ENCODE data around the gene SORCS2.

Gene SORCS2

DNA sequence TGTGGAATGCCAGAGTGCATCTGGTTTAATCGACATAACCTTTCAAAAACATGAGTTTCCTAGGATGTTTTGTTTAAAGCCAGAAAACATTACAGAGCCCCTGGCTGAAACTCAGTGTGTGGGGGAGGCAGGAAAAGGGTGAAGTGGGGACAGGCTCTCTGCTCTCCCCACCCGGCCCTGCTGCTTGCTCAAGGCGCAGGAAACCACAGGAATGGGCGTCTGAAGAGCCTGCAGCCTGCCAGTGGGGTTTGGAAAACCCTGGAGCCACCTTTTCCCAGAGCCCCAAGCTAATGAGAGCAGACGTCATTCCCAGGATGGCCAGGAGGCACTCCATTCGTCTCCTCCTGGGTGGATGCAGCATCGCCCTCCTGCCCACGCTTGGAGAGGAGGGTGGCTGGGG is 506.7 kb downstream of the SORCS2 start:
- Histone ChIP-seq H3K79me2 (ENCODE audit: low read length) (no peaks in the 10 kb centered on the region), H3K36me3 (replicated peaks; ENCODE audit: low read depth, low read length) (no peaks in the 10 kb centered on the region), H3K4me2 (ENCODE audit: low read length) (no peak overlapping the region), H3K27ac (ENCODE audit: low read length) (no peak overlapping the region), H3K9me3 (ENCODE audit: insufficient read depth, low read length) (no peaks in the 10 kb centered on the region), H3K4me3 (ENCODE audit: low read length) (no peak overlapping the region), H3K9ac (ENCODE audit: low read length) (no peak overlapping the region), H3K27me3 (ENCODE audit: low read depth, low read length) (no peaks in the 10 kb centered on the region), H4K20me1 (ENCODE audit: insufficient read depth, low read length) (no peaks in the 10 kb centered on the region), H2AFZ (ENCODE audit: low read depth, low read length) (no peak overlapping the region), H3K4me1 (ENCODE audit: low read length) (no peaks in the 10 kb centered on the region)
- TF ChIP-seq, protein P1, sequence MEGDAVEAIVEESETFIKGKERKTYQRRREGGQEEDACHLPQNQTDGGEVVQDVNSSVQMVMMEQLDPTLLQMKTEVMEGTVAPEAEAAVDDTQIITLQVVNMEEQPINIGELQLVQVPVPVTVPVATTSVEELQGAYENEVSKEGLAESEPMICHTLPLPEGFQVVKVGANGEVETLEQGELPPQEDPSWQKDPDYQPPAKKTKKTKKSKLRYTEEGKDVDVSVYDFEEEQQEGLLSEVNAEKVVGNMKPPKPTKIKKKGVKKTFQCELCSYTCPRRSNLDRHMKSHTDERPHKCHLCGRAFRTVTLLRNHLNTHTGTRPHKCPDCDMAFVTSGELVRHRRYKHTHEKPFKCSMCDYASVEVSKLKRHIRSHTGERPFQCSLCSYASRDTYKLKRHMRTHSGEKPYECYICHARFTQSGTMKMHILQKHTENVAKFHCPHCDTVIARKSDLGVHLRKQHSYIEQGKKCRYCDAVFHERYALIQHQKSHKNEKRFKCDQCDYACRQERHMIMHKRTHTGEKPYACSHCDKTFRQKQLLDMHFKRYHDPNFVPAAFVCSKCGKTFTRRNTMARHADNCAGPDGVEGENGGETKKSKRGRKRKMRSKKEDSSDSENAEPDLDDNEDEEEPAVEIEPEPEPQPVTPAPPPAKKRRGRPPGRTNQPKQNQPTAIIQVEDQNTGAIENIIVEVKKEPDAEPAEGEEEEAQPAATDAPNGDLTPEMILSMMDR (IDR thresholded peaks at IDR 0.05; ENCODE audit: low read depth, low read length) = no peak
- no peak for TF ChIP-seq EZH2phosphoT487 (IDR thresholded peaks at IDR 0.05; ENCODE audit: low read depth)

GRCh38 chr4:7699825-7700224 is 507.5 kb downstream of the SORCS2 start:
- Histone ChIP-seq H3K79me2 (ENCODE audit: low read length) (no peaks in the 10 kb centered on the region), H3K9ac (ENCODE audit: low read length) (no peak overlapping the region), H2AFZ (ENCODE audit: low read depth, low read length) (no peak overlapping the region), H3K27ac (ENCODE audit: low read length) (no peak overlapping the region), H3K27me3 (ENCODE audit: low read depth, low read length) (no peaks in the 10 kb centered on the region), H3K36me3 (replicated peaks; ENCODE audit: low read depth, low read length) (no peaks in the 10 kb centered on the region), H4K20me1 (ENCODE audit: insufficient read depth, low read length) (no peaks in the 10 kb centered on the region), H3K9me3 (ENCODE audit: insufficient read depth, low read length) (no peaks in the 10 kb centered on the region), H3K4me3 (ENCODE audit: low read length) (no peak overlapping the region), H3K4me2 (ENCODE audit: low read length) (no peak overlapping the region), H3K4me1 (ENCODE audit: low read length) (no peaks in the 10 kb centered on the region)
- TF ChIP-seq, protein P1 (IDR thresholded peaks at IDR 0.05; ENCODE audit: low read depth, low read length) = no peak
- no peak for TF ChIP-seq EZH2phosphoT487 (IDR thresholded peaks at IDR 0.05; ENCODE audit: low read depth)

GRCh38 chr4:7700665-7701064 is 508.3 kb downstream of the SORCS2 start:
- H3K79me2 ChIP-seq (ENCODE audit: low read length) = no peaks in the 10 kb centered on the region
- no peaks in the 10 kb centered on the region for H3K9me3 ChIP-seq (ENCODE audit: insufficient read depth, low read length)
- TF ChIP-seq EZH2phosphoT487 (IDR thresholded peaks at IDR 0.05; ENCODE audit: low read depth) = no peak
- no peaks in the 10 kb centered on the region for H4K20me1 ChIP-seq (ENCODE audit: insufficient read depth, low read length)
- no peak overlapping the region for H3K9ac ChIP-seq (ENCODE audit: low read length)
- no peak overlapping the region for H2AFZ ChIP-seq (ENCODE audit: low read depth, low read length)
- no peak overlapping the region for H3K4me2 ChIP-seq (ENCODE audit: low read length)
- H3K4me3 ChIP-seq (ENCODE audit: low read length) = no peak overlapping the region
- no peaks in the 10 kb centered on the region for H3K4me1 ChIP-seq (ENCODE audit: low read length)
- H3K27me3 ChIP-seq (ENCODE audit: low read depth, low read length) = no peaks in the 10 kb centered on the region
- no peak overlapping the region for H3K27ac ChIP-seq (ENCODE audit: low read length)
- H3K36me3 ChIP-seq (replicated peaks; ENCODE audit: low read depth, low read length) = no peaks in the 10 kb centered on the region

DNA sequence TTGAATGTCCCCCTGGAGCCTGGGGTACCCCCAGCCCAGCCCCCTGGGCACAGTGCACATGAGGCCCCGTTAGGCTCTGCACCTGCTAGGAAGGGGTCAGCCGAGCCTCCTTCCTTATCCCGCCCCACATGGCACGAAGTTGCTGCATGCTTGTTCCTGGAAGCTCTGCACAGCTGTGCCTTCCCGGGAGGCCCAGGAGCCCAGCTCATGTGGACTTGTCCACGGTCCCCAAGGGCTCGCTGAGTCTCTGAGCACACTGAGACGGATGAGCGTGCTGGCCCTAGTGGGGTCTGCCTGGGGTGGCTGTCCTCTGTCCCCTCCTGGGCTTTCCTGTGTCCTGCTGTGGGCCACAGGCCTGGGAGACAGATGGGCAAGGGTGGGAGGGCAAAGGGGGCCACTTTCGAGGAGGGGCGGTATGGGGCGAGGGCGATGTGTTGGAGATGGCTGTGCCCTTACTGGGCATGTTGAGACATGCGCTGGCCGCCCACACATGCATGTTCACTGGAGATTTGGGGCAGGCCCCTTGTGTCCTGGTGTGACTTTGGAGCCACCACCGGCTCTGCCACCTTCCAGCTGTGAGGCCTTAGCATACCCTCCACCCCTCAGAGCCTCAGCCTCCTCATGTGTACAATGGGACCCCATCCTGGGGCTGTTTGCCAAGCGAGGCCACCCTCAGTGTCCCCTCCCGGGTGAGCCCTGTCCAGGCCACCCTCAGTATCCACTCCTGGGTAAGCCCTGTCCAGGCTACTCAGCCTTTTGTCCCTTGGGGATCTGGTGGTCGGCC is 509.7 kb downstream of the SORCS2 start:
- H2AFZ ChIP-seq (ENCODE audit: low read depth, low read length) = no peak overlapping the region
- no peak overlapping the region for H3K27ac ChIP-seq (ENCODE audit: low read length)
- H3K9me3 ChIP-seq (ENCODE audit: insufficient read depth, low read length) = no peaks in the 10 kb centered on the region
- H3K27me3 ChIP-seq (ENCODE audit: low read depth, low read length) = no peaks in the 10 kb centered on the region
- H3K4me3 ChIP-seq (ENCODE audit: low read length) = no peak overlapping the region
- H3K9ac ChIP-seq (ENCODE audit: low read length) = no peak overlapping the region
- no peaks in the 10 kb centered on the region for H3K4me1 ChIP-seq (ENCODE audit: low read length)
- H3K79me2 ChIP-seq (ENCODE audit: low read length) = no peaks in the 10 kb centered on the region
- no peak for TF ChIP-seq EZH2phosphoT487 (IDR thresholded peaks at IDR 0.05; ENCODE audit: low read depth)
- TF ChIP-seq, protein P1 (IDR thresholded peaks at IDR 0.05; ENCODE audit: low read depth, low read length) = no peak
- H3K4me2 ChIP-seq (ENCODE audit: low read length) = no peak overlapping the region
- no peaks in the 10 kb centered on the region for H3K36me3 ChIP-seq (replicated peaks; ENCODE audit: low read depth, low read length)
- H4K20me1 ChIP-seq (ENCODE audit: insufficient read depth, low read length) = no peaks in the 10 kb centered on the region
